MCF 10A (cell line): Measurements from ENCODE around the gene NUDT22. TPM values are rescaled to one million over a fixed set of nuclear protein-coding genes. Genes with fewer than 3 reads are reported as not detected.

ENCODE experiments used
- BruUV-seq: library from RNA; stranded (reverse); fragments of 400-500 nt; replicated peaks from 2 replicates; lab custom pipeline; 2021; lab: Mats Ljungman, UMichigan
- CTCF ChIA-PET: fragments of 300-600 bp; sonication (Branson Sonifier 250); formaldehyde crosslinking; extraction: SDS; loops from one replicate; lab custom pipeline; 2021; ENCODE audit warnings: antibody characterized with exemption, inconsistent platforms; lab: Yijun Ruan, JAX
- POLR2A ChIA-PET: fragments of 300-600, 350-650 bp; sonication (Branson Sonifier 250); formaldehyde crosslinking; extraction: SDS; loops from one replicate; lab custom pipeline; 2020; ENCODE audit warnings: antibody characterized with exemption, inconsistent platforms; lab: Yijun Ruan, JAX
- DNase-seq: peaks from one replicate; pipeline ENCODE4 v3.0.0-alpha.2; 2018; ENCODE audit not compliant: unreplicated experiment
- H3K27ac Mint-ChIP-seq: one replicate; pipeline ENCODE4 v1.8.0; 2022; ENCODE audit warnings: mild to moderate bottlenecking, low read depth, mixed read lengths; ENCODE audit not compliant: unreplicated experiment
- H3K27me3 Mint-ChIP-seq: one replicate; pipeline ENCODE4 v1.8.0; 2022; ENCODE audit warnings: mixed read lengths; ENCODE audit not compliant: insufficient read depth, unreplicated experiment
- H3K36me3 Mint-ChIP-seq: one replicate; pipeline ENCODE4 v1.8.0; 2022; ENCODE audit warnings: mild to moderate bottlenecking, moderate library complexity, mixed read lengths; ENCODE audit not compliant: insufficient read depth, unreplicated experiment
- H3K4me1 Mint-ChIP-seq: one replicate; pipeline ENCODE4 v1.8.0; 2022; ENCODE audit warnings: mixed read lengths; ENCODE audit not compliant: insufficient read depth, unreplicated experiment
- H3K4me3 Mint-ChIP-seq: one replicate; pipeline ENCODE4 v1.8.0; 2022; ENCODE audit warnings: mild to moderate bottlenecking, moderate library complexity, mixed read lengths; ENCODE audit not compliant: unreplicated experiment
- H3K9me3 Mint-ChIP-seq: one replicate; pipeline ENCODE4 v1.8.0; 2022; ENCODE audit warnings: mixed read lengths; ENCODE audit not compliant: unreplicated experiment
- intact Hi-C: fragments of 100-400 bp; cut with micrococcal nuclease; formaldehyde crosslinking; loops from 2 replicates; pipeline ENCODE4 v1.14.1; 2022
- total RNA-seq: library from RNA; stranded (reverse); gene quantifications from 2 replicates; pipeline ENCODE4 v1.2.3, GENCODE V29; 2022
- TF ChIP-seq, protein P1 (sequence below): fragments of 200-600 bp; IDR thresholded peaks from one replicate; pipeline ENCODE4 v1.8.0; 2022; ENCODE audit warnings: antibody characterized with exemption, mild to moderate bottlenecking; ENCODE audit not compliant: unreplicated experiment

Gene NUDT22
- total RNA-seq, 1 experiment from 2014 or later: 51.0 TPM

DNA sequence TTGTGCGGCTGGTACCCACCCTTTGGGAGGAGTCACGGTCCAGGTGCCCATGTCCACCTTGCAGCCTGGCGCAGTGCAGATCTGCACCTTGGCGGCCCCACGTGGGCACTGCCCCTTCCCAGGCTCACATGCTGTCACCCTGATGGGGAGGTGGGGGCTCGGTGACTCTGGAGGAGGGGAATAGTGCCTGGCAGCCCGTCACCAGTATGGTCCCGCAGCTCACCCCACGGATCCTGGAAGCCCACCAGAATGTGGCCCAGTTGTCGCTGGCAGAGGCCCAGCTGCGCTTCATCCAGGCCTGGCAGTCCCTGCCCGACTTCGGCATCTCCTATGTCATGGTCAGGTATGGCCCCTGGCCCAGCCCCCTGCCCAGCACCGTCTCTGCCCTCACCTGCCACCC is 5.3 kb upstream of the NUDT22 start:
- Mint-ChIP-seq H3K4me1 (peaks cover 8% of the 10 kb centered on the region), H3K9me3 (no peaks in the 10 kb centered on the region), H3K27me3 (no peaks in the 10 kb centered on the region), H3K27ac (no peak overlapping the region), H3K36me3 (peaks cover 14% of the 10 kb centered on the region), H3K4me3 (no peak overlapping the region)
- TF ChIP-seq, protein P1, sequence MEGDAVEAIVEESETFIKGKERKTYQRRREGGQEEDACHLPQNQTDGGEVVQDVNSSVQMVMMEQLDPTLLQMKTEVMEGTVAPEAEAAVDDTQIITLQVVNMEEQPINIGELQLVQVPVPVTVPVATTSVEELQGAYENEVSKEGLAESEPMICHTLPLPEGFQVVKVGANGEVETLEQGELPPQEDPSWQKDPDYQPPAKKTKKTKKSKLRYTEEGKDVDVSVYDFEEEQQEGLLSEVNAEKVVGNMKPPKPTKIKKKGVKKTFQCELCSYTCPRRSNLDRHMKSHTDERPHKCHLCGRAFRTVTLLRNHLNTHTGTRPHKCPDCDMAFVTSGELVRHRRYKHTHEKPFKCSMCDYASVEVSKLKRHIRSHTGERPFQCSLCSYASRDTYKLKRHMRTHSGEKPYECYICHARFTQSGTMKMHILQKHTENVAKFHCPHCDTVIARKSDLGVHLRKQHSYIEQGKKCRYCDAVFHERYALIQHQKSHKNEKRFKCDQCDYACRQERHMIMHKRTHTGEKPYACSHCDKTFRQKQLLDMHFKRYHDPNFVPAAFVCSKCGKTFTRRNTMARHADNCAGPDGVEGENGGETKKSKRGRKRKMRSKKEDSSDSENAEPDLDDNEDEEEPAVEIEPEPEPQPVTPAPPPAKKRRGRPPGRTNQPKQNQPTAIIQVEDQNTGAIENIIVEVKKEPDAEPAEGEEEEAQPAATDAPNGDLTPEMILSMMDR: no peak
- no TSS peak for BruUV-seq
- ChIA-PET CTCF (interaction anchor here (0.8 kb wide), 1 partner anchor 16 kb away, joined by 5 read pairs; no protein-coding TSS in a partner anchor), POLR2A (no interaction called here)
- no peak for DNase-seq
- intact Hi-C loops: no loop called here

DNA sequence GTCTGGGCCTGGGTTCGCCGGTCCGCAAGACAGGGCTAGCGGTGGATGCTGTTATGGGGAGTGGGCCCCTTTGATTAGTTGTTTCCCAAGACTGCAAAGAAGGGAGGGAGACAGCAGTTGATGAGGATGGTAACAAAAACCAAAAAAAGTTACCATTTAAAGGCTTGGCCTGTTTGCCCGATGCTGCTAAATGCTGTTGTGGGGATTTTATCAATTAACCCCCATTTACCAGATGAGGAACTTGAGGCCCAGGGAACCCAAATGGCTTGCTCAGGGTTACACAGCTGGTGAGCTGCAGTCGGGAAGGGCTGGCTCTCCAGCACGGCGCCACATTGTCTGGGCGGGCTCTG is 3.4 kb upstream of the NUDT22 start:
- intact Hi-C loops: no loop called here
- Mint-ChIP-seq H3K36me3 (peaks cover 15% of the 10 kb centered on the region), H3K27me3 (no peaks in the 10 kb centered on the region), H3K9me3 (no peaks in the 10 kb centered on the region), H3K4me3 (no peak overlapping the region), H3K4me1 (peaks cover 8% of the 10 kb centered on the region), H3K27ac (no peak overlapping the region)
- DNase-seq: no peak
- POLR2A ChIA-PET: interaction anchor here (11.9 kb wide), 1 partner anchor 21 kb away, joined by 122 read pairs; the partner anchor contains the start of genes FKBP2 and PPP1R14B
- BruUV-seq: no TSS peak
- TF ChIP-seq, protein P1: no peak
- CTCF ChIA-PET: interaction anchor here (0.5 to 4.7 kb wide), 4 partner anchors 18 to 1449 kb away, joined by 3 to 22 read pairs (median 6); no protein-coding TSS in a partner anchor

DNA sequence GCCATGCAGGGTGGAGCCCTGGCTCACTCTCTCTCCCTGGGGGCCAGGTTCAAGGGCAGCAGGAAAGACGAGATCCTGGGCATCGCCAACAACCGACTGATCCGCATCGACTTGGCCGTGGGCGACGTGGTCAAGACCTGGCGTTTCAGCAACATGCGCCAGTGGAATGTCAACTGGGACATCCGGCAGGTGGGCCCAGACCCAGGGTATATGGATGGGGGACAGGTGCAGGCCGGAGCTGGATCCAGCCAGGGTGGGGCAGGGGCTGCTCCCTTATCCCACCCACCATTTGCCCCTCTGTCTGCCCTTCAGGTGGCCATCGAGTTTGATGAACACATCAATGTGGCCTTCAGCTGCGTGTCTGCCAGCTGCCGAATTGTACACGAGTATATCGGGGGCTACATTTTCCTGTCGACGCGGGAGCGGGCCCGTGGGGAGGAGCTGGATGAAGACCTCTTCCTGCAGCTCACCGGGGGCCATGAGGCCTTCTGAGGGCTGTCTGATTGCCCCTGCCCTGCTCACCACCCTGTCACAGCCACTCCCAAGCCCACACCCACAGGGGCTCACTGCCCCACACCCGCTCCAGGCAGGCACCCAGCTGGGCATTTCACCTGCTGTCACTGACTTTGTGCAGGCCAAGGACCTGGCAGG is 2.9 kb upstream of the NUDT22 start:
- H3K4me3 Mint-ChIP-seq: no peak overlapping the region
- no peaks in the 10 kb centered on the region for H3K27me3 Mint-ChIP-seq
- H3K36me3 Mint-ChIP-seq: peaks cover 15% of the 10 kb centered on the region
- intact Hi-C loops: no loop called here
- TF ChIP-seq, protein P1: no peak
- H3K9me3 Mint-ChIP-seq: no peaks in the 10 kb centered on the region
- no peak for DNase-seq
- H3K4me1 Mint-ChIP-seq: peaks cover 8% of the 10 kb centered on the region
- BruUV-seq: no TSS peak
- ChIA-PET POLR2A (interaction anchor here (11.9 kb wide), 1 partner anchor 20 kb away, joined by 122 read pairs; the partner anchor contains the start of genes FKBP2 and PPP1R14B), CTCF (interaction anchor here (0.5 to 4.7 kb wide), 6 partner anchors 17 to 1449 kb away, joined by 3 to 22 read pairs (median 3); partner anchors contain the start of gene TMEM179B)
- no peak overlapping the region for H3K27ac Mint-ChIP-seq

DNA sequence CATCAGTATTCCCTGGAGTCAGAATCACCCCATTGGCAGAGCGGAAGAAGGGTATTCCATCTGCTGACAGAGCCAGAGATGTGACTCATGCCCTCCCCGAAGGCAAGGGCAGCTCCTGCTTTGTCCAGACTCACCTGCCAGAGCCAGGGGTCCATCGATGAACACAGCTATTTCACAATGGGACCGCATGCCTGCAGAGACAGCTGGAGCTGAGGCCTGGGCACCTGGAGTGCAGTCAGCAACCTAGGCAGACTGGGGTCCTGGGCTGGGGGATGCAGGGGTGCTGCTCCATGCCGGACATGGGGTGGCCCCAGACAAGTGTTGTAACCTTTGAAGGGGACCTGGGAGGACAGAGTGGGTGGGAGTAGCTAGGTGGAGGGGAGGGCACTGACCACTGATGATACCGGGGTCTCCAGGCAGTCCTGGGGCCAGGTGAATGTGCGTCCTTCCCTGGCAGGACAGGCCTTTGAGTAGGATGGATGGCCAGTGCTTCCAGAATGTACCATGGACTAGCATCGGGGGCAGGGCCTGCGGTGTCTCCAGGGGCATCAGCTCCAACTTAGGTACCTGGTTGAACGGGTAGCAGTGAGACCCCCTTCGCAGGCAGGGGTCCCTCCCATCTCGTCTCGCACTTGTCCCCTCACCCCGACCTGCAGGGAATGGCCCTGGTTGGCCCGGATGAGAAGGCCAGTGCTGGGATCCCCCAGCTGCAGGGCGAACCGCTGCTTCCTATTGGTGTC is 1.8 kb upstream of the NUDT22 start:
- TF ChIP-seq, protein P1: no peak
- POLR2A ChIA-PET: interaction anchor here (0.5 to 11.9 kb wide), 6 partner anchors 9 to 1434 kb away, joined by 3 to 122 read pairs (median 3); partner anchors contain the start of genes FKBP2, PPP1R14B, PRDX5 and TRMT112
- Mint-ChIP-seq H3K4me3 (peak overlapping the region; percentile 80), H3K36me3 (peaks cover 7% of the 10 kb centered on the region), H3K27ac (no peak overlapping the region), H3K9me3 (no peaks in the 10 kb centered on the region), H3K27me3 (no peaks in the 10 kb centered on the region), H3K4me1 (peaks cover 8% of the 10 kb centered on the region)
- intact Hi-C loops: no loop called here
- peak; percentile 81 for DNase-seq
- CTCF ChIA-PET: interaction anchor here (0.6 to 4.7 kb wide), 5 partner anchors 17 to 131 kb away, joined by 3 to 22 read pairs (median 3); no protein-coding TSS in a partner anchor
- no TSS peak for BruUV-seq
